Activated naive CD8-positive, alpha-beta T cell treated with anti-CD3 and anti-CD28 coated beads, Interleukin-2, amount 50 U/mL, for 24 hours (primary cell): Measurements from ENCODE around the gene SREK1IP1.

Experiments
- ATAC-seq: fragments of 150-1000 bp; cut with Tn5 transposase; one replicate; pipeline ENCODE4 v1.10.0; 2021
- DNase-seq: peaks from one replicate; pipeline ENCODE4 v3.0.0; 2021
- H3K27ac Mint-ChIP-seq: one replicate; pipeline ENCODE4 v1.8.0; 2021; ENCODE audit warnings: mild to moderate bottlenecking, mixed read lengths
- H3K27me3 Mint-ChIP-seq: one replicate; pipeline ENCODE4 v1.8.0; 2021; ENCODE audit warnings: mixed read lengths
- H3K36me3 Mint-ChIP-seq: one replicate; pipeline ENCODE4 v1.8.0; 2021; ENCODE audit warnings: low read depth, mixed read lengths
- H3K4me1 Mint-ChIP-seq: one replicate; pipeline ENCODE4 v1.8.0; 2021; ENCODE audit warnings: mixed read lengths
- H3K4me3 Mint-ChIP-seq: one replicate; pipeline ENCODE4 v1.8.0; 2021; ENCODE audit warnings: mild to moderate bottlenecking, moderate library complexity, mixed read lengths
- H3K9me3 Mint-ChIP-seq: one replicate; pipeline ENCODE4 v1.8.0; 2021; ENCODE audit warnings: mixed read lengths

SREK1IP1 gene

GRCh38 chr5:64784451-64785025, 16.0 kb upstream of the SREK1IP1 start:
- no peak overlapping the region for H3K27ac Mint-ChIP-seq
- no peaks in the 10 kb centered on the region for H3K27me3 Mint-ChIP-seq
- ATAC-seq (peak; percentile 78), DNase-seq (peak; percentile 71)
- H3K36me3 Mint-ChIP-seq = peaks cover 23% of the 10 kb centered on the region
- H3K4me3 Mint-ChIP-seq = no peak overlapping the region
- peaks cover 4% of the 10 kb centered on the region for H3K4me1 Mint-ChIP-seq
- H3K9me3 Mint-ChIP-seq = no peaks in the 10 kb centered on the region

GRCh38 chr5:64775291-64775690, 6.8 kb upstream of the SREK1IP1 start:
- no peak for ATAC-seq
- Mint-ChIP-seq H3K4me3 (no peak overlapping the region), H3K4me1 (peaks cover 20% of the 10 kb centered on the region), H3K27ac (no peak overlapping the region), H3K27me3 (no peaks in the 10 kb centered on the region), H3K36me3 (peaks cover 11% of the 10 kb centered on the region), H3K9me3 (no peaks in the 10 kb centered on the region)
- no peak for DNase-seq

- DNase-seq = no peak
- Mint-ChIP-seq H3K9me3 (no peaks in the 10 kb centered on the region), H3K36me3 (peaks cover 5% of the 10 kb centered on the region), H3K27ac (no peak overlapping the region), H3K27me3 (no peaks in the 10 kb centered on the region), H3K4me3 (no peak overlapping the region), H3K4me1 (peaks cover 28% of the 10 kb centered on the region)
- ATAC-seq = no peak
Measured at GRCh38 chr5:64773533-64773932, 5.0 kb upstream of the SREK1IP1 start.

GRCh38 chr5:64771736-64772135, 3.2 kb upstream of the SREK1IP1 start:
- H3K9me3 Mint-ChIP-seq = no peaks in the 10 kb centered on the region
- no peak overlapping the region for H3K4me3 Mint-ChIP-seq

DNA sequence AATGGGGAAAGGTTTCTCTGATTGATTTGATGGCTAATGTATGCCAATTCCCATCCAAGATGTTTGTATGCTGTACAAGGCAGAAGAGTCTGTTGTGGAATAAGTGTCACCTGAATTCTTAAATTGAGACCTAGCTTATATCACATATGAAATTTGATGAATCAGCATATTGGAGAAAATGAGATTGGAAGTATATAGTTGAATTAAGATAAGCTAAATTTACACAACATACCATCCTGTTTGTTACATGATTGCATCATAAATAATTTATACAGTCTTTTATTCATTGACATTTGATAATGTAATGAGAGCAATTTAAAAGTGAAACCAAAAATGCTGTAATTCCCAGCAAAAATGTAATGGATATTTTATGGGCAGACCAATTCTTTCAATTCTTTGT, 1.4 kb upstream of the SREK1IP1 start:
- Mint-ChIP-seq H3K27ac (peak overlapping the region; percentile 96), H3K4me3 (peak overlapping the region; percentile 99), H3K4me1 (peaks cover 49% of the 10 kb centered on the region), H3K9me3 (no peaks in the 10 kb centered on the region), H3K27me3 (no peaks in the 10 kb centered on the region), H3K36me3 (peaks cover 4% of the 10 kb centered on the region)
- DNase-seq (no peak), ATAC-seq (no peak)

More at GRCh38 chr5:64771736-64772135, 3.2 kb upstream of the SREK1IP1 start:
- ATAC-seq (no peak), DNase-seq (no peak)
- Mint-ChIP-seq H3K36me3 (peaks cover 2% of the 10 kb centered on the region), H3K27me3 (no peaks in the 10 kb centered on the region), H3K27ac (no peak overlapping the region), H3K4me1 (peaks cover 35% of the 10 kb centered on the region)

DNA sequence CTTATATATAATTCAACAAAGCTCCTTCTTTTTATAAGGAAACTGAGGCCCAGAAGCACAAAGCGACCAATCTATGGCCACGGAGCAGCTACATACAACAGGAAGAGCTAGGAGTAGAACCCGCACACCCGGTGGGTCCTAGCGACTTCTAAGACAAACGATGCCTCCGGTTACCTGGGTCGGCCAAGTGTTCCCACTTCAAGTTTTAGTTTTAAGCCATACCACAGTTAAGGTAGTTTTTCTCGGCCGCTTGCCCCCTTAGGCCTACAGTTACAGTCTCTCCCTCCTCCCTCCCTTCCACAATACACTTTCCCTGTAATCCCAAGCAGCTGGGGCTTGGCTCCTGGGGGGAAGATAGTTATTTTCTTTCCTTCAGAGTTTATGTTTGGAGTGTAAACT, 533 bp downstream of the SREK1IP1 start:
- Mint-ChIP-seq H3K27ac (peak overlapping the region; percentile 96), H3K9me3 (no peaks in the 10 kb centered on the region), H3K4me1 (peaks cover 47% of the 10 kb centered on the region), H3K36me3 (peaks cover 9% of the 10 kb centered on the region), H3K27me3 (no peaks in the 10 kb centered on the region), H3K4me3 (peak overlapping the region; percentile 99)
- ATAC-seq (no peak), DNase-seq (peak; percentile 27)

DNA sequence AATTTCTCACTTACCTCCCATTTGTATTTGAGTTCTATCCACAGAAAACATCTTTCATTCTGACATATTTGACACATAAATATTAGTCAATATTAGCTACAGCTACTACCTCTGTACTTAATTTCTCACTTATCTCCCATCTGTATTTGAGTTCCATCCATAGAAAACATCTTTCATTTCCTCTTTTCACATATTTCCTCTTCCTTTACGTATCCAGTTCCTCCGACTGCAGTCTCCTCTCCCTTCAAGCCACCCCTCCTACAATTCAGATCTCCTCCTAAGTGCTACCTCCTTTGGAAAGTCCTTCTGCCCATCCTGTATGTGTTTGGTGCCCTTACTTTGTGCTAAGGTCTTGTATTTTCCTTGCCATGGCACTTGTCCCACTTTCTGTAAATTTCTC, 1.6 kb downstream of the SREK1IP1 start:
- Mint-ChIP-seq H3K27ac (peak overlapping the region; percentile 64), H3K36me3 (peaks cover 10% of the 10 kb centered on the region), H3K4me3 (peak overlapping the region; percentile 99), H3K27me3 (no peaks in the 10 kb centered on the region), H3K4me1 (peaks cover 46% of the 10 kb centered on the region), H3K9me3 (no peaks in the 10 kb centered on the region)
- DNase-seq (no peak), ATAC-seq (no peak)

GRCh38 chr5:64765804-64766504, 2.5 kb downstream of the SREK1IP1 start:
- ATAC-seq (no peak), DNase-seq (no peak)
- peaks cover 12% of the 10 kb centered on the region for H3K36me3 Mint-ChIP-seq
- no peak overlapping the region for H3K4me3 Mint-ChIP-seq
- no peaks in the 10 kb centered on the region for H3K9me3 Mint-ChIP-seq
- peaks cover 39% of the 10 kb centered on the region for H3K4me1 Mint-ChIP-seq
- H3K27ac Mint-ChIP-seq = no peak overlapping the region
- no peaks in the 10 kb centered on the region for H3K27me3 Mint-ChIP-seq

DNA sequence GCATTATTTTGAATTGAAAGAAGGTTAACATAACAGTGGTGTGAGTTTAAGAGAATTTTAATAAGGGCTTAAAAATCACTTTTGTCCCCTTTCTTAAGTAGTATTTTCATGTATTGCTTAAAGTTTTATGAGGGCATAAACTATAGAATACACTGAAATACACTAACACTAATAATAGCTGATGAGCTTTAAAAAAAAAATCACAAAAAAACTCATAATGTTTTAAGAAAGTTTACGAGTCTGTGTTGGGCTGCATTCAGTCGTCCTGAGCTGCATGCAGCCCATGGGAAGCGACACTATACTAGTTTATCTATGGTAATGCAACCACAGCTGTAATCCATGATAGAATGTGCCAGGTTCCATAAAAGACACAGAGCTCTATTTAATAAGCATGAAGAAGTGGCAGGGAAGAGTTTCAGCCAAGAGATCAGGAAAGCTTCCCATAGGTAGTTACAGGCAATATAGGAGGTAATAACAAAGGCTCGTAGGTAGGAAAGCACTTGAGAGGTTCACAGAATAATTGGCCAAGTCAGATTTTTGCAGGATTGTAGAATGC, 4.5 kb downstream of the SREK1IP1 start:
- no peak for ATAC-seq
- no peaks in the 10 kb centered on the region for H3K27me3 Mint-ChIP-seq
- no peaks in the 10 kb centered on the region for H3K9me3 Mint-ChIP-seq
- peaks cover 12% of the 10 kb centered on the region for H3K36me3 Mint-ChIP-seq
- peaks cover 29% of the 10 kb centered on the region for H3K4me1 Mint-ChIP-seq
- H3K4me3 Mint-ChIP-seq = no peak overlapping the region
- H3K27ac Mint-ChIP-seq = no peak overlapping the region
- DNase-seq = no peak

GRCh38 chr5:64759960-64760660, 8.4 kb downstream of the SREK1IP1 start:
- H3K36me3 Mint-ChIP-seq = peaks cover 15% of the 10 kb centered on the region
- no peak overlapping the region for H3K4me3 Mint-ChIP-seq
- DNase-seq = no peak
- no peak overlapping the region for H3K27ac Mint-ChIP-seq
- no peak for ATAC-seq
- H3K9me3 Mint-ChIP-seq = no peaks in the 10 kb centered on the region
- H3K4me1 Mint-ChIP-seq = peaks cover 9% of the 10 kb centered on the region
- H3K27me3 Mint-ChIP-seq = no peaks in the 10 kb centered on the region

- Mint-ChIP-seq H3K27me3 (no peaks in the 10 kb centered on the region), H3K36me3 (peaks cover 12% of the 10 kb centered on the region), H3K9me3 (no peaks in the 10 kb centered on the region), H3K4me3 (no peak overlapping the region), H3K27ac (no peak overlapping the region), H3K4me1 (peaks cover 6% of the 10 kb centered on the region)
- DNase-seq (no peak), ATAC-seq (no peak)
Measured at GRCh38 chr5:64758901-64759300, 9.6 kb downstream of the SREK1IP1 start.

DNA sequence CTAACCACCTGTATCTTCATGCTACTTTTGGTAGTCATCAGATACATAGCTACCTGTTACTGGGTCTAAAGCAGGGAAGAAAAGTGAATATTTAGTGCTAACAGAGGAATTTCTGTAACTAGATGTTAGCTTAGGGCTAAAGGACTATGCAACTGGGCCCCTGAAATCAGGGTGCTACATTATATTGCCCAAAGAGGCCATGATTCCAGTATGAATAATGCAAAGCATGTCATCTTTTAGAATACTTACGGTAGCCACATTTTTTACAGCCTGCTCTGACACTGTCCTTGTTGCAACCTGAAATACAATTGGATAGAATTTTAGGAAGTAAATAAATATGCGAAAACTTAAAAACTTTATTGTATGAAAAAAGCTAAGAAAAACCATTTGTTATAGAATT, 14.4 kb downstream of the SREK1IP1 start:
- ATAC-seq = no peak

GRCh38 chr5:64749385-64749784, 19.1 kb downstream of the SREK1IP1 start:
- H3K4me1 Mint-ChIP-seq = peaks cover 11% of the 10 kb centered on the region
- H3K27ac Mint-ChIP-seq = no peak overlapping the region
- H3K4me3 Mint-ChIP-seq = no peak overlapping the region
- peaks cover 21% of the 10 kb centered on the region for H3K36me3 Mint-ChIP-seq
- DNase-seq (no peak), ATAC-seq (no peak)
- no peaks in the 10 kb centered on the region for H3K9me3 Mint-ChIP-seq
- no peaks in the 10 kb centered on the region for H3K27me3 Mint-ChIP-seq

More for the DNA sequence above, 14.4 kb downstream of the SREK1IP1 start:
- H3K36me3 Mint-ChIP-seq = peaks cover 19% of the 10 kb centered on the region
- no peak for DNase-seq
- H3K27me3 Mint-ChIP-seq = no peaks in the 10 kb centered on the region
- no peak overlapping the region for H3K4me3 Mint-ChIP-seq
- no peaks in the 10 kb centered on the region for H3K9me3 Mint-ChIP-seq
- H3K27ac Mint-ChIP-seq = no peak overlapping the region
- peaks cover 3% of the 10 kb centered on the region for H3K4me1 Mint-ChIP-seq

DNA sequence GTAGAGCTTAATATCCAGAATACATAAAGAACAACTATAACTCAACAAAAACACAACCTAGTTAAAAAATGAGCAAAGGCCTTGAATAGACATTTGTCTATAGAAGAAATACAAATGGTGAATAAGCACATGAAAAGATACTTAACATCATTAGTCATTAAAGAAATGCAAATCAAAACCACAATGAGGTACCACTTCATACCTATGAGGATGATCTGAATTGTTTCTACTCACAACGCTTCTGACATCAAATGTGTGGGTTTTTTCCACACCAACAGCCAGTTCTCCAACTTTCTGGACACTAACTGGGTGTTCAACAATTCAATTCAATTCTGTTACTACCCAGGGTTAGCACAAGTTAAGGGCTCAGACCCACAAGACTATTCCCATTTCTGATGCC, 22.0 kb downstream of the SREK1IP1 start:
- H3K4me1 Mint-ChIP-seq = peaks cover 11% of the 10 kb centered on the region
- H3K36me3 Mint-ChIP-seq = peaks cover 18% of the 10 kb centered on the region
- no peaks in the 10 kb centered on the region for H3K9me3 Mint-ChIP-seq
- H3K4me3 Mint-ChIP-seq = no peak overlapping the region
- no peaks in the 10 kb centered on the region for H3K27me3 Mint-ChIP-seq
- peak overlapping the region; percentile 29 for H3K27ac Mint-ChIP-seq
- DNase-seq (no peak), ATAC-seq (no peak)

DNA sequence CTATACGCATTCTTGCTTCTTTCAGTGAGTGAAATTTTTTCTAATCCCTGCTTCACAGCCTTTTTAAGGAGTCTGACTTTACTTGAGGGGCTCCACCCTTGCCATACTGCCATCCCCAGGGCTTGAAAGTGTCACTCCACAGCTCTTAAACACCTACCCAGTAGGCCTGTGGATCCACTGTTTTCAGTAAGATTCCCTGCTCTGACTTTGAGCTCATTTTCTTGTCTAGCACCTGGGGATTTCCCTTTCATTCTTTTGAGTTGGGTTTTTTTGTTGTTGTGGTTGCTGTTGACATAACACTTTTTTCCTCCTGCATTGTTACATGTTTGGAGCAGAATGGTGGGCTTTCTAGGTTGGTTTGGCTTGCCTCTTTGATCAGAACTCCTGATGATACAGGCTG, 23.6 kb downstream of the SREK1IP1 start:
- no peaks in the 10 kb centered on the region for H3K9me3 Mint-ChIP-seq
- ATAC-seq (no peak), DNase-seq (no peak)
- peaks cover 11% of the 10 kb centered on the region for H3K4me1 Mint-ChIP-seq
- H3K4me3 Mint-ChIP-seq = no peak overlapping the region
- peaks cover 17% of the 10 kb centered on the region for H3K36me3 Mint-ChIP-seq
- no peaks in the 10 kb centered on the region for H3K27me3 Mint-ChIP-seq
- H3K27ac Mint-ChIP-seq = no peak overlapping the region
